Adrenal gland (tissue), 5 donors: ENCODE measurements around the gene ATP6V0E1.

Experiments used
- POLR2A ChIP-seq, 2 donors: fragments of 450-650 bp; IDR thresholded peaks; one replicate each; pipeline ENCODE4 v1.6.1; 2017; ENCODE audit warnings: antibody characterized with exemption in 2 of 2, mild to moderate bottlenecking in 2 of 2, moderate library complexity in 1 of 2
- TF ChIP-seq, protein P1 (sequence below), 6 experiments: fragments of 450-650 bp in 4 of 6; fragments of 200-600 bp in 2 of 6; sonication (generic) in 1 of 6; IDR thresholded peaks; 1 replicate in 5 of 6; 2 replicates in 1 of 6; pipeline versions ENCODE4 v1.5.1 to v1.8.0; 2016 to 2021; ENCODE audit warnings: antibody characterized with exemption in 6 of 6, mild to moderate bottlenecking in 2 of 6, moderate library complexity in 1 of 6
- donor health status: DM: no; HTN: no; CAD: no.

DNA sequence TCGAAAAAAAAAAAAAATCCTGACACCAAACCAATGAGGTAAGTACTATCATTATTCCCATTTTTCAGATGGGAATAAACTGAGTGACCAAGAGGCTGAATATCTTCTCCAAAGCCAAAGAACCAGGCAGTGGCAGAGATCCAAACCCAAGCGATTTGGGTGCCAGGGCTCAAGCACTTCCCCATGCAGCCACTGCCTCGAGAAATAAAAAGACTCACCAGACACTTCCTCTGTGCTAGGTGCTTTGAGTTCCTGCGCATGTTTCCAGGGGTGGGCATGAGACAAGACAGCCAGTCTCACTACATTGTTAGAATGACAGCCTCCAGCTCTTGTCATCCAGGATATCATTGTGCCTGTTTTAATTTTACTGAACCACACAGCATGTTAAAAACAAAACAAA, 26.6 kb upstream of the ATP6V0E1 start:
- TF ChIP-seq, protein P1, sequence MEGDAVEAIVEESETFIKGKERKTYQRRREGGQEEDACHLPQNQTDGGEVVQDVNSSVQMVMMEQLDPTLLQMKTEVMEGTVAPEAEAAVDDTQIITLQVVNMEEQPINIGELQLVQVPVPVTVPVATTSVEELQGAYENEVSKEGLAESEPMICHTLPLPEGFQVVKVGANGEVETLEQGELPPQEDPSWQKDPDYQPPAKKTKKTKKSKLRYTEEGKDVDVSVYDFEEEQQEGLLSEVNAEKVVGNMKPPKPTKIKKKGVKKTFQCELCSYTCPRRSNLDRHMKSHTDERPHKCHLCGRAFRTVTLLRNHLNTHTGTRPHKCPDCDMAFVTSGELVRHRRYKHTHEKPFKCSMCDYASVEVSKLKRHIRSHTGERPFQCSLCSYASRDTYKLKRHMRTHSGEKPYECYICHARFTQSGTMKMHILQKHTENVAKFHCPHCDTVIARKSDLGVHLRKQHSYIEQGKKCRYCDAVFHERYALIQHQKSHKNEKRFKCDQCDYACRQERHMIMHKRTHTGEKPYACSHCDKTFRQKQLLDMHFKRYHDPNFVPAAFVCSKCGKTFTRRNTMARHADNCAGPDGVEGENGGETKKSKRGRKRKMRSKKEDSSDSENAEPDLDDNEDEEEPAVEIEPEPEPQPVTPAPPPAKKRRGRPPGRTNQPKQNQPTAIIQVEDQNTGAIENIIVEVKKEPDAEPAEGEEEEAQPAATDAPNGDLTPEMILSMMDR (IDR thresholded peaks at IDR 0.05): no peak
- no peak for TF ChIP-seq POLR2A (IDR thresholded peaks at IDR 0.05)
